Pancreas (tissue), 10 donors: ENCODE measurements around the gene REV3L. TPM values are rescaled to one million over a fixed set of nuclear protein-coding genes. Genes with fewer than 3 reads are reported as not detected.

Source experiments
- ATAC-seq, 4 donors: fragments of 200-7000 bp; cut with Tn5 transposase; one replicate each; pipeline versions ENCODE4 v1.8.0 to v1.9.1; 2020; ENCODE audit warnings: mild to moderate bottlenecking in 4 of 4, moderate library complexity in 4 of 4
- DNase-seq, 6 donors: peaks; one replicate each; pipeline ENCODE4 v3.0.0-alpha.2; 2020
- FAIRE-seq: peaks from 2 replicates; lab custom pipeline; 2012; peaks lifted over from hg19 to GRCh38; lab: Jason Lieb, UNC
- H3K27ac ChIP-seq, 4 donors: fragments of 200-600 bp; sonication (generic); 1 replicate in 3 of 4; 2 replicates in 1 of 4; pipeline versions ENCODE4 v1.5.0 to v1.8.0; 2020
- H3K27me3 ChIP-seq, 4 donors: fragments of 200-600 bp; one replicate each; pipeline ENCODE4 v1.8.0; 2021
- H3K36me3 ChIP-seq, 3 donors: fragments of 200-600 bp; sonication (generic) in 1 of 3; one replicate each; pipeline versions ENCODE4 v1.5.0 to v1.8.0; 2020 to 2021
- H3K4me1 ChIP-seq, 3 donors: fragments of 200-600 bp; one replicate each; pipeline ENCODE4 v1.8.0; 2021
- H3K4me3 ChIP-seq, 4 donors: fragments of 200-600 bp; sonication (generic) in 2 of 4; one replicate each; pipeline versions ENCODE4 v1.5.0 to v1.8.0; 2020 to 2021
- H3K9me3 ChIP-seq, 4 donors: fragments of 200-600 bp; one replicate each; pipeline ENCODE4 v1.8.0; 2021
- WGBS, 2 donors: extraction: QIAGEN DNeasy Blood & Tissue Kit; methylation state at CpG; one replicate each; pipeline ENCODE4 v1.1.7; 2013; 5-methylcytosine and 5-hydroxymethylcytosine counted together
- intact Hi-C, 3 donors: fragments of 100-400 bp; cut with DNase I; formaldehyde crosslinking; loops; one replicate each; pipeline versions ENCODE4 v1.11.1 to v1.14.2; 2022
- polyA plus RNA-seq, 2 donors: library from polyadenylated mRNA; stranded (reverse); fragments of 200-250 nt; gene quantifications; one replicate each; pipeline ENCODE4 v1.2.3, GENCODE V29; 2013
- total RNA-seq, 6 donors: library from RNA; stranded (reverse); fragmentation: NEBNext Ultra II Directional in 4 of 6; extraction: Animal tissue kit (Norgen Biotek cat#: 25700) in 4 of 6; gene quantifications; one replicate each; pipeline versions ENCODE4 v1.2.1 to v1.2.4, GENCODE V29; 2021 to 2023
- TF ChIP-seq, protein P1 (sequence below), 4 donors: fragments of 200-600 bp; sonication (generic) in 3 of 4; IDR thresholded peaks; one replicate each; pipeline versions ENCODE4 v1.5.0 to v1.8.0; 2021; ENCODE audit warnings: antibody characterized with exemption in 4 of 4
- donor health status: healthy with polysubstance abuse.
- donor health status: DM: no; HTN: no; CAD: no; lungs with moderate emphysema.
- donor health status: DM: no; HTN: no; CAD: no.
- donor health status: control.
- donor health status: control.
- donor health status: Bipolar disorder and iron deficiency.
- donor health status: DM: yes; HTN: yes; CAD: no.
- donor health status: DM: no; HTN: no; CAD: no.
- donor health status: DM: no; HTN: no; CAD: no.
- donor health status: DM: yes; HTN: yes; CAD: no.

The REV3L gene
- total and polyA plus RNA-seq, 8 donors = 6.9 to 22.0 (median 15.2) TPM

DNA sequence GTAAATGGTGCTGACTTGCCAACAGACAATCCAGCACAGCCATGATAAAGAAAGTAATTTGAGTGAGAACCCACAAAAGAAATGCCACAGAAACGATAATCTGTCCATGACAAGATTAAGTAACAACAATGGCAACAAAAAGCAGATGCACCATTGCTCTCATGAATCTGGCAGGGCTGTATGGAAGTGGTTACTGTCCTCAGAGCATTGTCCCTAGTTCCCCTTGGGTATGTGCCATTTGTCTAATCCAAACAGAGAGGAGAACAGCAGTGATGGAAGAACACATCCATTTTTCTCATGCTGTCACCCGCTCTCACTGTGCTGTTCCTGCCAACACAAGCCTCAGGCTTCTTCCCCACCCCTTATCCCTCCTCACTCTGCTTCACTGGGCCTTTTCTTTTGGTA, 65.8 kb downstream of the REV3L start:
- Histone ChIP-seq H3K27ac (no peak overlapping the region), H3K4me1 (peaks cover 0 to 22% (median 7%) of the 10 kb centered on the region in 3 donors), H3K36me3 (no peaks in the 10 kb centered on the region), H3K4me3 (no peak overlapping the region), H3K9me3 (no peaks in the 10 kb centered on the region), H3K27me3 (no peaks in the 10 kb centered on the region)
- FAIRE-seq = no peak
- intact Hi-C loops = no loop called here
- WGBS, 2 donors = 41 to 44% methylated on average over 2 of the region's 2 CpGs
- no peak for DNase-seq
- TF ChIP-seq, protein P1, sequence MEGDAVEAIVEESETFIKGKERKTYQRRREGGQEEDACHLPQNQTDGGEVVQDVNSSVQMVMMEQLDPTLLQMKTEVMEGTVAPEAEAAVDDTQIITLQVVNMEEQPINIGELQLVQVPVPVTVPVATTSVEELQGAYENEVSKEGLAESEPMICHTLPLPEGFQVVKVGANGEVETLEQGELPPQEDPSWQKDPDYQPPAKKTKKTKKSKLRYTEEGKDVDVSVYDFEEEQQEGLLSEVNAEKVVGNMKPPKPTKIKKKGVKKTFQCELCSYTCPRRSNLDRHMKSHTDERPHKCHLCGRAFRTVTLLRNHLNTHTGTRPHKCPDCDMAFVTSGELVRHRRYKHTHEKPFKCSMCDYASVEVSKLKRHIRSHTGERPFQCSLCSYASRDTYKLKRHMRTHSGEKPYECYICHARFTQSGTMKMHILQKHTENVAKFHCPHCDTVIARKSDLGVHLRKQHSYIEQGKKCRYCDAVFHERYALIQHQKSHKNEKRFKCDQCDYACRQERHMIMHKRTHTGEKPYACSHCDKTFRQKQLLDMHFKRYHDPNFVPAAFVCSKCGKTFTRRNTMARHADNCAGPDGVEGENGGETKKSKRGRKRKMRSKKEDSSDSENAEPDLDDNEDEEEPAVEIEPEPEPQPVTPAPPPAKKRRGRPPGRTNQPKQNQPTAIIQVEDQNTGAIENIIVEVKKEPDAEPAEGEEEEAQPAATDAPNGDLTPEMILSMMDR (IDR thresholded peaks at IDR 0.05) = no peak
- peak in 3 of 4 donors; percentile 72 to 84 (median 79) for ATAC-seq

DNA sequence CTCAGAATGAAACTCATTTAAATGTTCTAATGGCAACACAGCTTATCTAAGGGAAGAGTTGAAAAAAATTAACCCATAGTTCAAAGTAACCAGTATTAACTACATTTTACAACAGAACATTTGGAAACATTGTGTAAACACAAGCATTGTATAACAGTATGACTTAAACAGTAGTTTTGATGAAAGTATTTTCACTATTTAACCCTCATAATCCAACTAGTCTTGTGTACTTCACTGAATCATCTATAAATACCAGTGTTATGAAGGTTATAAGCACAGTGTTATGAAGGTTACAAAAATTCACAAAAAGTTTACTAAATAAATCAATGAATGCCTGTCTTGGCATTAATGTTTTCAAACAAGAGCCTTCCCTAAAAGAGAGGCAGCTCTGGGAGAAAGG, 66.5 kb downstream of the REV3L start:
- intact Hi-C loops = no loop called here
- peak in 1 of 4 donors; percentile 14 for ATAC-seq
- H3K4me1 ChIP-seq = peaks cover 0 to 22% (median 7%) of the 10 kb centered on the region in 3 donors

DNA sequence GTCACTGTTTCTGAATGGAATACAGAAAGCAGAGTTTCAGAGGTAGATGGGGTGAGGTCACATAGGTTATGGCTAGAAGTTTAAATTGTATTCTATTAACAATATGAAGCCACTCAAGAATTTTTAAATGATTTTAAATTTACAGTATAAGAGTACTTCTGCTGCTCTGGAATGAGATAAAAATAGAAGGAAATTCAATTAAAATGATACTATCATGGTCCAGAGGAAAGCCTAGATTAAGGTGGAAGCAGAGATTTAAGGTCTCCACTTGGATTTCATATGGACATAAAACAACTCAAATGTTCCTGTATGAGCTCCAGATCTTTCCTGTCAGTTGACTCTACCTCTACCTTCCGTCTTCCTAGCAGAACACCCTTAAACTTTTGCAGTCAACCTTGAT, 68.6 kb downstream of the REV3L start:
- no peak for ATAC-seq
- H3K4me3 ChIP-seq = no peak overlapping the region
- H3K9me3 ChIP-seq = no peaks in the 10 kb centered on the region
- WGBS, 2 donors = 92 to 100% methylated on average over 1 of the region's 1 CpG
- FAIRE-seq = no peak
- no peak for DNase-seq
- intact Hi-C loops = no loop called here
- peaks cover 0 to 22% (median 7%) of the 10 kb centered on the region in 3 donors for H3K4me1 ChIP-seq
- H3K36me3 ChIP-seq = no peaks in the 10 kb centered on the region
- TF ChIP-seq, protein P1 (IDR thresholded peaks at IDR 0.05) = no peak
- no peaks in the 10 kb centered on the region for H3K27me3 ChIP-seq
- no peak overlapping the region for H3K27ac ChIP-seq

More for the DNA sequence above, 66.5 kb downstream of the REV3L start:
- TF ChIP-seq, protein P1 (IDR thresholded peaks at IDR 0.05) = no peak
- Histone ChIP-seq H3K36me3 (no peaks in the 10 kb centered on the region), H3K9me3 (no peaks in the 10 kb centered on the region), H3K27me3 (no peaks in the 10 kb centered on the region), H3K4me3 (no peak overlapping the region), H3K27ac (no peak overlapping the region)
- DNase-seq (no peak), FAIRE-seq (no peak)

DNA sequence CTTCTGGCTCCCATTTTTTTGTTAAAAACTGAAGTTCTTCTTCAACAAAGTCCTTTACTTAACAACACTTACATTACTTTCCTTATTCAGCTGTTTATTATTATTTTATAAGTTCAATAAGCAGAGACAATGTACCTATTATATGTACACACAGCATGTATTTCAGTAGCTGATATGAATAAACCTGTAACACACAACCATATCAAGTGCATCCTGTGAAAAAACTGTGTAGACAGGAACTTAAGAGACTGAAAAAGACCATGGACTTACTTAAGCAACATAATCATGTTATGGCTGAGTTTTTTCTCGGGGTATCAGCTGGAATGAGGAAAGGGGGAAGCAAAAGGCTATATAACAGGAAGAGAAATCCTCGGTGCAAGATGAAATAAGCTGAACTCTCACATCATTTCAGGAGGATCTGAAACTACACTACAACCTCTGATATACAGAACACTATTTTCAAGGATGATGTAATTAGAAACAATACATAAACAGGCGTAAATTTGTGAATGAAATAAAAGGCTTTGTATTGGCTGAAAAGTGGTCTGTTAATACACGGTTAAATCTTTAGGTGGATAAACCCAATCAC, 70.9 kb downstream of the REV3L start:
- FAIRE-seq (no peak), DNase-seq (no peak), ATAC-seq (peak in 2 of 4 donors; percentile 50 to 59)
- H3K4me3 ChIP-seq = no peak overlapping the region
- H3K27ac ChIP-seq = no peak overlapping the region
- TF ChIP-seq, protein P1 (IDR thresholded peaks at IDR 0.05) = no peak
- no peaks in the 10 kb centered on the region for H3K36me3 ChIP-seq
- peaks cover 0 to 13% (median 7%) of the 10 kb centered on the region in 3 donors for H3K4me1 ChIP-seq
- no peaks in the 10 kb centered on the region for H3K27me3 ChIP-seq
- WGBS, 2 donors = 85 to 90% methylated on average over 4 of the region's 4 CpGs
- no peaks in the 10 kb centered on the region for H3K9me3 ChIP-seq
- intact Hi-C loops = no loop called here

DNA sequence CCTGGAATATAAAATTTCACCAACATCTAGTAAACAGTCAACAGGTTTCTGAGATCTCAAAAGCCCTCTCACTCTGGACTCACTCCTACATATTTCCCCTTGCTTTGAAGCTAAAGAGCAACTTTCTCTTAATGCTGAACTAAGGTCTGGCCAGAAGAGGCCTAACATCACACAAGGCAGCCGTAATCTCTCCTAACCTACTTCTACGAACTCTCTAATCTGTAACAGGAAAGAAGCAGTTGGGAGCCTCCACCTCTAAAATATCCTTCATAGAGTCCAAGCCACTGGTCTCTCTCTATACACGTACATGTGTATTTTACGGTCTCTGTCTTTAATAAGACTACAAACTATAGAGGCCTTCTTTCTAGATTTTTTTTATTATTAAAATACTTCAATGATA, 72.0 kb downstream of the REV3L start:
- peaks cover 0 to 3% (median 0%) of the 10 kb centered on the region in 3 donors for H3K4me1 ChIP-seq
- FAIRE-seq (no peak), ATAC-seq (no peak), DNase-seq (no peak)
- H3K36me3 ChIP-seq = no peaks in the 10 kb centered on the region
- WGBS, 2 donors = 93 to 95% methylated on average over 4 of the region's 4 CpGs
- H3K9me3 ChIP-seq = no peaks in the 10 kb centered on the region
- intact Hi-C loops = no loop called here
- H3K27ac ChIP-seq = no peak overlapping the region
- no peak overlapping the region for H3K4me3 ChIP-seq
- H3K27me3 ChIP-seq = no peaks in the 10 kb centered on the region
- TF ChIP-seq, protein P1 (IDR thresholded peaks at IDR 0.05) = no peak
